Measurements from ENCODE around the gene PJA2. TPM values are rescaled to one million over a fixed set of nuclear protein-coding genes. Genes with fewer than 3 reads are reported as not detected.

The PJA2 gene
- total and polyA plus RNA-seq, 2 donors (not counting 3 experiments of a cell fraction or from before 2014, with no cell fraction given) = 24.4 to 64.9 TPM

GRCh38 chr5:109396965-109397364, 12.8 kb downstream of the PJA2 start:
- CTCF ChIA-PET = no interaction called here

GRCh38 chr5:109394806-109395205, 15.0 kb downstream of the PJA2 start:
- ChIA-PET POLR2A (no interaction called here), CTCF (interaction anchor here (1.7 kb wide), 1 partner anchor 14 kb away, joined by 4 read pairs; the partner anchor contains the start of gene PJA2)
- Histone ChIP-seq H3K27me3 (ENCODE audit: control insufficient read depth in 2 of 2, insufficient read depth in 2 of 2, low read length in 2 of 2) (no peaks in the 10 kb centered on the region), H3K79me2 (ENCODE audit: control insufficient read depth, insufficient read depth, low read length) (peaks cover 75% of the 10 kb centered on the region), H3K9me1 (replicated peaks; ENCODE audit: control insufficient read depth, extremely low read depth, insufficient read depth, low read length) (no peaks in the 10 kb centered on the region), H4K20me1 (replicated peaks; ENCODE audit: control insufficient read depth, extremely low read depth, insufficient read depth, low read length) (peaks cover 16% of the 10 kb centered on the region), H3K4me2 (ENCODE audit: insufficient read depth, low read length) (no peak overlapping the region), H3K36me3 (ENCODE audit: control insufficient read depth in 2 of 2, extremely low read depth in 1 of 2, insufficient read depth in 2 of 2, low read length in 2 of 2) (no peaks in the 10 kb centered on the region), H2AFZ (ENCODE audit: low read depth, low read length) (no peak overlapping the region), H3K4me3 (replicated peaks in 1 of 3; ENCODE audit: insufficient read depth in 1 of 3, low read depth in 1 of 3, low read length in 3 of 3) (no peak overlapping the region), H3K4me1 (ENCODE audit: control insufficient read depth, extremely low read depth, insufficient read depth, low read length) (no peaks in the 10 kb centered on the region), H3K27ac (ENCODE audit: insufficient read depth, low read depth, low read length) (no peak overlapping the region), H3K9ac (replicated peaks; ENCODE audit: extremely low read depth, insufficient read depth, low read length) (no peak overlapping the region), H3K9me3 (replicated peaks; ENCODE audit: control insufficient read depth, insufficient read depth, low read length) (no peaks in the 10 kb centered on the region)
- TF ChIP-seq, protein P1, sequence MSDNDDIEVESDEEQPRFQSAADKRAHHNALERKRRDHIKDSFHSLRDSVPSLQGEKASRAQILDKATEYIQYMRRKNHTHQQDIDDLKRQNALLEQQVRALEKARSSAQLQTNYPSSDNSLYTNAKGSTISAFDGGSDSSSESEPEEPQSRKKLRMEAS (IDR thresholded peaks at IDR 0.05; ENCODE audit: insufficient read depth, insufficient read length) = no peak
- TF ChIP-seq, protein P2, sequence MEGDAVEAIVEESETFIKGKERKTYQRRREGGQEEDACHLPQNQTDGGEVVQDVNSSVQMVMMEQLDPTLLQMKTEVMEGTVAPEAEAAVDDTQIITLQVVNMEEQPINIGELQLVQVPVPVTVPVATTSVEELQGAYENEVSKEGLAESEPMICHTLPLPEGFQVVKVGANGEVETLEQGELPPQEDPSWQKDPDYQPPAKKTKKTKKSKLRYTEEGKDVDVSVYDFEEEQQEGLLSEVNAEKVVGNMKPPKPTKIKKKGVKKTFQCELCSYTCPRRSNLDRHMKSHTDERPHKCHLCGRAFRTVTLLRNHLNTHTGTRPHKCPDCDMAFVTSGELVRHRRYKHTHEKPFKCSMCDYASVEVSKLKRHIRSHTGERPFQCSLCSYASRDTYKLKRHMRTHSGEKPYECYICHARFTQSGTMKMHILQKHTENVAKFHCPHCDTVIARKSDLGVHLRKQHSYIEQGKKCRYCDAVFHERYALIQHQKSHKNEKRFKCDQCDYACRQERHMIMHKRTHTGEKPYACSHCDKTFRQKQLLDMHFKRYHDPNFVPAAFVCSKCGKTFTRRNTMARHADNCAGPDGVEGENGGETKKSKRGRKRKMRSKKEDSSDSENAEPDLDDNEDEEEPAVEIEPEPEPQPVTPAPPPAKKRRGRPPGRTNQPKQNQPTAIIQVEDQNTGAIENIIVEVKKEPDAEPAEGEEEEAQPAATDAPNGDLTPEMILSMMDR (IDR thresholded peaks at IDR 0.05; ENCODE audit: extremely low read depth in 1 of 2, insufficient read depth in 1 of 2, low read depth in 1 of 2, low read length in 2 of 2) = no peak
- no peak for TF ChIP-seq FOS (IDR thresholded peaks at IDR 0.05; ENCODE audit: borderline replicate concordance, insufficient read depth, low read length)
- no peak for TF ChIP-seq POLR2A (IDR thresholded peaks at IDR 0.05; ENCODE audit: low read depth, low read length)
- no peak for TF ChIP-seq GATA2 (IDR thresholded peaks at IDR 0.05; ENCODE audit: insufficient read depth, insufficient read length, low read depth, low read length)
- no peak for TF ChIP-seq MYC (IDR thresholded peaks at IDR 0.05; ENCODE audit: low read depth, low read length)
- no peak for TF ChIP-seq EZH2 (IDR thresholded peaks at IDR 0.05; ENCODE audit: borderline replicate concordance, low read depth, low read length, severe bottlenecking)
- TF ChIP-seq JUN (IDR thresholded peaks at IDR 0.05; ENCODE audit: borderline replicate concordance, insufficient read depth, insufficient read length, low read depth) = no peak
- no peak for TF ChIP-seq POLR2AphosphoS5 (IDR thresholded peaks at IDR 0.05; ENCODE audit: insufficient read depth, low read depth, low read length)
- FAIRE-seq (no peak), DNase-seq (ENCODE audit: low read depth, low spot score) (no peak)
- no TSS peak for BruUV-seq (replicated peaks)
- intact Hi-C loops (cut with micrococcal nuclease) = no loop called here
- dilution Hi-C loops (cut with MboI; ENCODE audit: extremely low pct_ligation_motif_present, low sequenced_read_pairs) = no loop called here

More at GRCh38 chr5:109396965-109397364, 12.8 kb downstream of the PJA2 start:
- TF ChIP-seq, protein P2 (IDR thresholded peaks at IDR 0.05; ENCODE audit: extremely low read depth in 1 of 2, insufficient read depth in 1 of 2, low read depth in 1 of 2, low read length in 2 of 2) = no peak
- BruUV-seq (replicated peaks) = no TSS peak
- Histone ChIP-seq H3K36me3 (ENCODE audit: control insufficient read depth in 2 of 2, extremely low read depth in 1 of 2, insufficient read depth in 2 of 2, low read length in 2 of 2) (no peaks in the 10 kb centered on the region), H3K4me2 (ENCODE audit: insufficient read depth, low read length) (no peak overlapping the region), H3K79me2 (ENCODE audit: control insufficient read depth, insufficient read depth, low read length) (peaks cover 85% of the 10 kb centered on the region), H2AFZ (ENCODE audit: low read depth, low read length) (no peak overlapping the region), H4K20me1 (replicated peaks; ENCODE audit: control insufficient read depth, extremely low read depth, insufficient read depth, low read length) (peaks cover 12% of the 10 kb centered on the region), H3K27ac (ENCODE audit: insufficient read depth, low read depth, low read length) (no peak overlapping the region), H3K27me3 (ENCODE audit: control insufficient read depth in 2 of 2, insufficient read depth in 2 of 2, low read length in 2 of 2) (no peaks in the 10 kb centered on the region), H3K4me1 (ENCODE audit: control insufficient read depth, extremely low read depth, insufficient read depth, low read length) (no peaks in the 10 kb centered on the region), H3K9ac (replicated peaks; ENCODE audit: extremely low read depth, insufficient read depth, low read length) (no peak overlapping the region), H3K4me3 (replicated peaks in 1 of 3; ENCODE audit: insufficient read depth in 1 of 3, low read depth in 1 of 3, low read length in 3 of 3) (no peak overlapping the region), H3K9me3 (replicated peaks; ENCODE audit: control insufficient read depth, insufficient read depth, low read length) (no peaks in the 10 kb centered on the region), H3K9me1 (replicated peaks; ENCODE audit: control insufficient read depth, extremely low read depth, insufficient read depth, low read length) (no peaks in the 10 kb centered on the region)
- POLR2A ChIA-PET = no interaction called here
- FAIRE-seq (no peak), DNase-seq (ENCODE audit: low read depth, low spot score) (no peak)
- dilution Hi-C loops (cut with MboI; ENCODE audit: extremely low pct_ligation_motif_present, low sequenced_read_pairs) (no loop called here), intact Hi-C loops (cut with micrococcal nuclease) (no loop called here)

All from endothelial cell of umbilical vein (primary cell).